ENCODE measurements around the gene NAA60. TPM values are rescaled to one million over a fixed set of nuclear protein-coding genes. Genes with fewer than 3 reads are reported as not detected.
"Not testable (repeated sequence)": the region's sequence is repeated elsewhere in the genome, so short reads cannot be mapped to it uniquely, and the experiment has no call there.

Gene NAA60
- total RNA-seq, 2 donors from 2014 or later: 25.2 to 40.6 TPM

- Histone ChIP-seq H3K27me3 (replicated peaks; ENCODE audit: insufficient read depth) (no peaks in the 10 kb centered on the region), H3K27ac (no peak within 1 kb of the TSS), H3K4me1 (ENCODE audit: control insufficient read depth in 1 of 2, low read depth in 2 of 2) (peaks cover 0 to 4% of the 10 kb centered on the region in 2 donors), H3K4me3 (no peak within 1 kb of the TSS), H3K9me3 (no peaks in the 10 kb centered on the region), H3K36me3 (no peaks in the 10 kb centered on the region)
- DNase-seq (ENCODE audit: low spot score) (no peak), ATAC-seq (ENCODE audit: insufficient number of reproducible peaks, low FRiP score, low read depth) (no peak)
- TF ChIP-seq CTCF (IDR thresholded peaks at IDR 0.05): no peak
These were observed 51.7 kb downstream of the NAA60 start, which contains the start of gene C16orf90 for GRCh38 chr16:3495176-3495575. Gene C16orf90 (minus strand): TSS chr16:3495489. CDS start chr16:3495421, 68 bp downstream.

- peaks cover 1 to 10% of the 10 kb centered on the region in 2 donors for H3K4me1 ChIP-seq (ENCODE audit: control insufficient read depth in 1 of 2, low read depth in 2 of 2)
- DNase-seq (ENCODE audit: low spot score): no peak
- no peaks in the 10 kb centered on the region for H3K9me3 ChIP-seq
- H3K27me3 ChIP-seq (replicated peaks; ENCODE audit: insufficient read depth): no peaks in the 10 kb centered on the region
- H3K36me3 ChIP-seq: no peaks in the 10 kb centered on the region
- H3K4me3 ChIP-seq: no peak overlapping the region
- no peak for ATAC-seq (ENCODE audit: insufficient number of reproducible peaks, low FRiP score, low read depth)
- TF ChIP-seq CTCF (IDR thresholded peaks at IDR 0.05): no peak
- no peak overlapping the region for H3K27ac ChIP-seq
These were observed 52.9 kb downstream of the NAA60 start for GRCh38 chr16:3496386-3496785.

- Histone ChIP-seq H3K4me1 (ENCODE audit: control insufficient read depth in 1 of 2, low read depth in 2 of 2) (peaks cover 7 to 19% of the 10 kb centered on the region in 2 donors), H3K9me3 (no peaks in the 10 kb centered on the region), H3K27ac (no peak overlapping the region), H3K36me3 (no peaks in the 10 kb centered on the region), H3K27me3 (replicated peaks; ENCODE audit: insufficient read depth) (no peaks in the 10 kb centered on the region), H3K4me3 (no peak overlapping the region)
- no peak for ATAC-seq (ENCODE audit: insufficient number of reproducible peaks, low FRiP score, low read depth)
- DNase-seq (ENCODE audit: low spot score): no peak
- TF ChIP-seq CTCF (IDR thresholded peaks at IDR 0.05): no peak
These were observed 54.3 kb downstream of the NAA60 start for GRCh38 chr16:3497771-3498170.

GRCh38 chr16:3498988-3499387 lies 55.5 kb downstream of the NAA60 start:
- Histone ChIP-seq H3K27ac (no peak overlapping the region), H3K27me3 (replicated peaks; ENCODE audit: insufficient read depth) (no peaks in the 10 kb centered on the region), H3K36me3 (no peaks in the 10 kb centered on the region), H3K4me1 (ENCODE audit: control insufficient read depth in 1 of 2, low read depth in 2 of 2) (peaks cover 7 to 19% of the 10 kb centered on the region in 2 donors), H3K9me3 (no peaks in the 10 kb centered on the region), H3K4me3 (no peak overlapping the region)
- DNase-seq (ENCODE audit: low spot score) (no peak), ATAC-seq (ENCODE audit: insufficient number of reproducible peaks, low FRiP score, low read depth) (no peak)
- no peak for TF ChIP-seq CTCF (IDR thresholded peaks at IDR 0.05)

GRCh38 chr16:3501412-3501761 lies 57.9 kb downstream of the NAA60 start:
- H3K27ac ChIP-seq: peak overlapping the region; percentile 53 to 69
- ATAC-seq (ENCODE audit: insufficient number of reproducible peaks, low FRiP score, low read depth); DNase-seq (ENCODE audit: low spot score); H3K9me3 ChIP-seq; H3K36me3 ChIP-seq; H3K27me3 ChIP-seq (replicated peaks; ENCODE audit: insufficient read depth): not testable (repeated sequence)
- H3K4me1 ChIP-seq (ENCODE audit: control insufficient read depth in 1 of 2, low read depth in 2 of 2): peaks cover 7 to 19% of the 10 kb centered on the region in 2 donors
- H3K4me3 ChIP-seq: peak overlapping the region; percentile 97

- no peak for DNase-seq (ENCODE audit: low spot score)
- H3K4me1 ChIP-seq (ENCODE audit: control insufficient read depth in 1 of 2, low read depth in 2 of 2): peaks cover 7 to 19% of the 10 kb centered on the region in 2 donors
- ATAC-seq (ENCODE audit: insufficient number of reproducible peaks, low FRiP score, low read depth): no peak
- no peak for TF ChIP-seq CTCF (IDR thresholded peaks at IDR 0.05)
- H3K27me3 ChIP-seq (replicated peaks; ENCODE audit: insufficient read depth): no peaks in the 10 kb centered on the region
- H3K4me3 ChIP-seq: peak overlapping the region; percentile 97
- H3K27ac ChIP-seq: no peak overlapping the region
- no peaks in the 10 kb centered on the region for H3K9me3 ChIP-seq
- no peaks in the 10 kb centered on the region for H3K36me3 ChIP-seq
These were observed 58.4 kb downstream of the NAA60 start for GRCh38 chr16:3501783-3502400.

Data from thoracic aorta (tissue), 2 donors.